Skeletal muscle tissue (tissue), 4 donors: ENCODE measurements around the gene ADGRF1. TPM values are rescaled to one million over a fixed set of nuclear protein-coding genes. Genes with fewer than 3 reads are reported as not detected.
"Not testable (repeated sequence)": the region's sequence is repeated elsewhere in the genome, so short reads cannot be mapped to it uniquely, and the experiment has no call there.

Source experiments
- H3K27ac ChIP-seq: one replicate; pipeline ENCODE4 v1.7.0; 2013; ENCODE audit warnings: mild to moderate bottlenecking, low read depth, low read length, inconsistent platforms
- H3K27me3 ChIP-seq, 3 donors: one replicate each; pipeline ENCODE4 v1.7.0; 2013; ENCODE audit warnings: low read length in 3 of 3; ENCODE audit not compliant: control insufficient read depth in 3 of 3, insufficient read depth in 3 of 3
- H3K36me3 ChIP-seq, 3 donors: one replicate each; pipeline ENCODE4 v1.7.0; 2013; ENCODE audit warnings: low read length in 3 of 3; ENCODE audit not compliant: control insufficient read depth in 3 of 3, insufficient read depth in 3 of 3
- H3K4me1 ChIP-seq, 3 donors: one replicate each; pipeline ENCODE4 v1.7.0; 2013; ENCODE audit warnings: low read length in 3 of 3, mild to moderate bottlenecking in 3 of 3; ENCODE audit not compliant: control insufficient read depth in 3 of 3, insufficient read depth in 3 of 3
- H3K4me3 ChIP-seq, 3 donors: one replicate each; pipeline ENCODE4 v1.7.0; 2013; ENCODE audit warnings: low read length in 3 of 3
- H3K9ac ChIP-seq, 3 donors: one replicate each; pipeline ENCODE4 v1.7.0; 2013; ENCODE audit warnings: low read length in 3 of 3, mild to moderate bottlenecking in 3 of 3, moderate library complexity in 2 of 3, low read depth in 1 of 3
- H3K9me3 ChIP-seq, 3 donors: one replicate each; pipeline ENCODE4 v1.7.0; 2013; ENCODE audit warnings: low read length in 3 of 3; ENCODE audit not compliant: control insufficient read depth in 3 of 3
- total RNA-seq: library from RNA; depleted of rRNA; stranded (reverse); fragments of >200 nt; gene quantifications from one replicate; pipeline ENCODE4 v1.2.3, GENCODE V29; 2014
- donor health status: Osteomylitis.

The ADGRF1 gene
- total RNA-seq, 1 donor from 2014 or later, result not detected

- not testable (repeated sequence) for H3K9ac ChIP-seq
These were observed 51.2 kb downstream of the ADGRF1 start for GRCh38 chr6:46990818-46991510.

GRCh38 chr6:46990031-46990644 is 52.0 kb downstream of the ADGRF1 start:
- peak overlapping the region; percentile 62 for H3K27ac ChIP-seq
- no peaks in the 10 kb centered on the region for H3K36me3 ChIP-seq
- H3K4me1 ChIP-seq, result peaks cover 11 to 14% (median 12%) of the 10 kb centered on the region in 3 donors
- no peaks in the 10 kb centered on the region for H3K27me3 ChIP-seq
- H3K4me3 ChIP-seq, result no peak overlapping the region
- H3K9ac ChIP-seq, result peak overlapping the region in 1 of 3 donors; percentile 6
- no peaks in the 10 kb centered on the region for H3K9me3 ChIP-seq

More at GRCh38 chr6:46990818-46991510, 51.2 kb downstream of the ADGRF1 start:
- not testable (repeated sequence) for H3K4me3 ChIP-seq, H3K9me3 ChIP-seq, H3K36me3 ChIP-seq, H3K27me3 ChIP-seq
- H3K4me1 ChIP-seq, result peaks cover 11 to 14% (median 12%) of the 10 kb centered on the region in 3 donors
- peak overlapping the region; percentile 62 for H3K27ac ChIP-seq

- Histone ChIP-seq H3K9ac (no peak overlapping the region), H3K4me1 (peaks cover 12 to 14% (median 13%) of the 10 kb centered on the region in 3 donors), H3K4me3 (no peak overlapping the region), H3K36me3 (no peaks in the 10 kb centered on the region), H3K9me3 (no peaks in the 10 kb centered on the region), H3K27me3 (no peaks in the 10 kb centered on the region), H3K27ac (peak overlapping the region; percentile 62)
These were observed 52.7 kb downstream of the ADGRF1 start for GRCh38 chr6:46989398-46989797.

GRCh38 chr6:46985943-46986342 is 56.2 kb downstream of the ADGRF1 start:
- no peak overlapping the region for H3K27ac ChIP-seq
- peaks cover 12 to 14% (median 13%) of the 10 kb centered on the region in 3 donors for H3K4me1 ChIP-seq
- H3K27me3 ChIP-seq, result peaks cover 0 to 3% (median 0%) of the 10 kb centered on the region in 3 donors
- no peak overlapping the region for H3K9ac ChIP-seq
- H3K4me3 ChIP-seq, result no peak overlapping the region
- no peaks in the 10 kb centered on the region for H3K36me3 ChIP-seq
- H3K9me3 ChIP-seq, result no peaks in the 10 kb centered on the region

- H3K9me3 ChIP-seq, result no peaks in the 10 kb centered on the region
- no peaks in the 10 kb centered on the region for H3K36me3 ChIP-seq
- H3K9ac ChIP-seq, result no peak overlapping the region
- H3K4me3 ChIP-seq, result no peak overlapping the region
- H3K4me1 ChIP-seq, result peaks cover 0 to 2% (median 0%) of the 10 kb centered on the region in 3 donors
- H3K27me3 ChIP-seq, result peaks cover 0 to 3% (median 0%) of the 10 kb centered on the region in 3 donors
- no peak overlapping the region for H3K27ac ChIP-seq
These were observed 59.1 kb downstream of the ADGRF1 start for GRCh38 chr6:46983007-46983411.

- peaks cover 0 to 3% (median 0%) of the 10 kb centered on the region in 3 donors for H3K27me3 ChIP-seq
These were observed 62.9 kb downstream of the ADGRF1 start for GRCh38 chr6:46979206-46979605.

GRCh38 chr6:46974786-46975185 is 67.3 kb downstream of the ADGRF1 start:
- H3K4me1 ChIP-seq, result no peaks in the 10 kb centered on the region
- no peaks in the 10 kb centered on the region for H3K9me3 ChIP-seq
- H3K27ac ChIP-seq, result no peak overlapping the region
- H3K9ac ChIP-seq, result no peak overlapping the region
- no peaks in the 10 kb centered on the region for H3K36me3 ChIP-seq
- no peaks in the 10 kb centered on the region for H3K27me3 ChIP-seq
- no peak overlapping the region for H3K4me3 ChIP-seq

More at GRCh38 chr6:46979206-46979605, 62.9 kb downstream of the ADGRF1 start:
- no peak overlapping the region for H3K9ac ChIP-seq
- H3K9me3 ChIP-seq, result no peaks in the 10 kb centered on the region
- H3K4me1 ChIP-seq, result no peaks in the 10 kb centered on the region
- no peak overlapping the region for H3K27ac ChIP-seq
- no peaks in the 10 kb centered on the region for H3K36me3 ChIP-seq
- no peak overlapping the region for H3K4me3 ChIP-seq

GRCh38 chr6:46973029-46973428 is 69.1 kb downstream of the ADGRF1 start:
- no peaks in the 10 kb centered on the region for H3K27me3 ChIP-seq
- H3K27ac ChIP-seq, result no peak overlapping the region
- no peak overlapping the region for H3K4me3 ChIP-seq
- H3K9me3 ChIP-seq, result no peaks in the 10 kb centered on the region
- no peak overlapping the region for H3K9ac ChIP-seq
- no peaks in the 10 kb centered on the region for H3K4me1 ChIP-seq
- no peaks in the 10 kb centered on the region for H3K36me3 ChIP-seq

GRCh38 chr6:46972531-46972930 is 69.6 kb downstream of the ADGRF1 start:
- Histone ChIP-seq H3K4me1 (no peaks in the 10 kb centered on the region), H3K27ac (no peak overlapping the region), H3K9me3 (no peaks in the 10 kb centered on the region), H3K4me3 (no peak overlapping the region), H3K36me3 (no peaks in the 10 kb centered on the region), H3K27me3 (no peaks in the 10 kb centered on the region), H3K9ac (no peak overlapping the region)

- no peak overlapping the region for H3K27ac ChIP-seq
- no peaks in the 10 kb centered on the region for H3K4me1 ChIP-seq
- H3K36me3 ChIP-seq, result no peaks in the 10 kb centered on the region
- no peak overlapping the region for H3K9ac ChIP-seq
- peaks cover 0 to 3% (median 0%) of the 10 kb centered on the region in 3 donors for H3K27me3 ChIP-seq
- H3K9me3 ChIP-seq, result no peaks in the 10 kb centered on the region
- H3K4me3 ChIP-seq, result no peak overlapping the region
These were observed 72.9 kb downstream of the ADGRF1 start for GRCh38 chr6:46969206-46969605.
